ENCODE measurements around the gene TREX2. TPM values are rescaled to one million over a fixed set of nuclear protein-coding genes. Genes with fewer than 3 reads are reported as not detected.
A peak's percentile ranks its signal among the peaks of the same experiment; 100 is the strongest.

TREX2 gene
- polyA plus RNA-seq, 4 donors, result 0.45 to 0.81 (median 0.47) TPM; not detected in 1

GRCh38 chrX:153474266-153474665 lies 28.4 kb upstream of the TREX2 start:
- 77 to 84% (median 78%) methylated on average over 8 to 10 of the region's 10 CpGs for WGBS, 3 donors
- Histone ChIP-seq H3K27ac (ENCODE audit: low read depth in 1 of 3, low read length in 2 of 3) (no peak overlapping the region), H3K36me3 (ENCODE audit: control insufficient read depth in 3 of 3, insufficient read depth in 2 of 3, low read depth in 1 of 3, low read length in 3 of 3) (no peaks in the 10 kb centered on the region), H3K9me3 (ENCODE audit: control insufficient read depth in 2 of 2, insufficient read depth in 1 of 2, low read depth in 1 of 2, low read length in 1 of 2) (no peaks in the 10 kb centered on the region), H3K27me3 (ENCODE audit: control insufficient read depth in 3 of 3, insufficient read depth in 3 of 3, low read length in 3 of 3) (no peaks in the 10 kb centered on the region), H3K4me3 (ENCODE audit: low read depth in 1 of 3, low read length in 3 of 3) (no peak overlapping the region), H3K4me1 (ENCODE audit: control insufficient read depth in 3 of 3, insufficient read depth in 2 of 3, low read depth in 1 of 3, low read length in 2 of 3) (peaks cover 0 to 19% (median 3%) of the 10 kb centered on the region in 3 donors)
- DNase-seq (no peak), FAIRE-seq (no peak)

- Histone ChIP-seq H3K27me3 (ENCODE audit: control insufficient read depth in 3 of 3, insufficient read depth in 3 of 3, low read length in 3 of 3) (no peaks in the 10 kb centered on the region), H3K9me3 (ENCODE audit: control insufficient read depth in 2 of 2, insufficient read depth in 1 of 2, low read depth in 1 of 2, low read length in 1 of 2) (no peaks in the 10 kb centered on the region), H3K4me3 (ENCODE audit: low read depth in 1 of 3, low read length in 3 of 3) (no peak overlapping the region), H3K4me1 (ENCODE audit: control insufficient read depth in 3 of 3, insufficient read depth in 2 of 3, low read depth in 1 of 3, low read length in 2 of 3) (peaks cover 0 to 19% (median 3%) of the 10 kb centered on the region in 3 donors), H3K36me3 (ENCODE audit: control insufficient read depth in 3 of 3, insufficient read depth in 2 of 3, low read depth in 1 of 3, low read length in 3 of 3) (peaks cover 0 to 7% (median 0%) of the 10 kb centered on the region in 3 donors), H3K27ac (ENCODE audit: low read depth in 1 of 3, low read length in 2 of 3) (no peak overlapping the region)
- DNase-seq, result no peak
- WGBS, 3 donors, result 89 to 93% (median 91%) methylated on average over 7 to 10 of the region's 10 CpGs
- FAIRE-seq, result no peak
These were observed 27.3 kb upstream of the TREX2 start for GRCh38 chrX:153473126-153473525.

- Histone ChIP-seq H3K4me3 (ENCODE audit: low read depth in 1 of 3, low read length in 3 of 3) (no peak overlapping the region), H3K27me3 (ENCODE audit: control insufficient read depth in 3 of 3, insufficient read depth in 3 of 3, low read length in 3 of 3) (no peaks in the 10 kb centered on the region), H3K27ac (ENCODE audit: low read depth in 1 of 3, low read length in 2 of 3) (peak overlapping the region in 1 of 3 donors; percentile 17), H3K4me1 (ENCODE audit: control insufficient read depth in 3 of 3, insufficient read depth in 2 of 3, low read depth in 1 of 3, low read length in 2 of 3) (peaks cover 0 to 16% (median 3%) of the 10 kb centered on the region in 3 donors), H3K9me3 (ENCODE audit: control insufficient read depth in 2 of 2, insufficient read depth in 1 of 2, low read depth in 1 of 2, low read length in 1 of 2) (no peaks in the 10 kb centered on the region), H3K36me3 (ENCODE audit: control insufficient read depth in 3 of 3, insufficient read depth in 2 of 3, low read depth in 1 of 3, low read length in 3 of 3) (peaks cover 0 to 18% (median 0%) of the 10 kb centered on the region in 3 donors)
- WGBS, 3 donors, result 63 to 76% (median 71%) methylated on average over 11 of the region's 11 CpGs
- FAIRE-seq (no peak), DNase-seq (no peak)
These were observed 25.9 kb upstream of the TREX2 start for GRCh38 chrX:153471663-153472280.

DNA sequence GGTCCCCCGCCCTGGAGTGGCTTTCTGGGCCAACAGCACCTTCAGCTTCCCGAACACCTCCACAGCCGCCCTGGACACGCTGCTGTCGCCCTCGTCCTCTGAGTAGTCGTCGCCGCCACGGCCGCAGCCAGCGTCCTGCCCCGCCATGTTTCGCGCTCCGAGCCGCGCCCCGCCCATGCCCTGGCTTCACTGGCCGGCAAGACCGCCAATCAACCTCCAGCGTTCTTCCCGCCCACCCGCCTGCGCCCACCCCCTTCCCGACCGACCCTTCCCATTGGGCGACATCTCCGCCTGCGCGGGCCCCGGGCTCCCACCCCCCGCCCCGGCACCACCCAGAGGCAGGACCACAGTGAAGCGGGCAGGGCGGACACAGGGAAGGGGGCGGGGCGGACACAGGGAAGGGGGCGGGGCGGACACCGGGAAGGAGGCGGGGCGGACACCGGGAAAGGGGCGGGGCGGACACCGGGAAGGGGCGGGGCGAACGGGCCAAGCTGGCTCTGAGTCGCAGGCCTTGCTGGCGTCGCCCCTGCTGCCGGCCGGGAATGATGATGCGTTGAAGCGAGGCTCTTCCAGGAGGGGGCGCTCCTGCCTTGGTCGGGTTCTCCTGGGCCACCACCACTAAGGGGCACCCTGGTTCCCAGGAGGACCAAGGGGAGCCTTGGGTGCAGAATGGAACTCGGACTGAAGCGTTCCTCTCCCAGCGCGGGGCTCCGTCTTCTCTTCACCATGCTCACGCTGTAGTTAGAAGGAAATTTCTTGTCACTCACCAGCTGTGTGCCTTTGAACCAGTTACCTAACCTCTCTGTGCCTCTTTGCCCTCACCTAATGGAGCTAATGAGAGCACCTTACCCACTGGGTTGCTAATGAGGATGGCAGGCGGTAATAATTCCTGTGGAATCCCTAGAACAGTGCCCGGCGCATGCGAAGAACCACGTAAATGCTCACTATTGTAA lies 24.8 kb upstream of the TREX2 start, which contains the start of gene HAUS7:
HAUS7 (minus strand) TSS at position 166 of the 953 bp plus-strand sequence; CDS start at position 147, 19 bp downstream.
- 9 to 41% (median 21%) methylated on average over 26 to 70 of the region's 70 CpGs for WGBS, 3 donors
- H3K27me3 ChIP-seq (ENCODE audit: control insufficient read depth in 3 of 3, insufficient read depth in 3 of 3, low read length in 3 of 3), result no peaks in the 10 kb centered on the region
- H3K4me1 ChIP-seq (ENCODE audit: control insufficient read depth in 3 of 3, insufficient read depth in 2 of 3, low read depth in 1 of 3, low read length in 2 of 3), result peaks cover 0 to 16% (median 3%) of the 10 kb centered on the region in 3 donors
- FAIRE-seq, result no peak
- H3K9me3 ChIP-seq (ENCODE audit: control insufficient read depth in 2 of 2, insufficient read depth in 1 of 2, low read depth in 1 of 2, low read length in 1 of 2), result no peaks in the 10 kb centered on the region
- H3K27ac ChIP-seq (ENCODE audit: low read depth in 1 of 3, low read length in 2 of 3), result peak within 1 kb of the TSS in 2 of 3 donors; percentile 58 to 85
- peaks cover 0 to 18% (median 0%) of the 10 kb centered on the region in 3 donors for H3K36me3 ChIP-seq (ENCODE audit: control insufficient read depth in 3 of 3, insufficient read depth in 2 of 3, low read depth in 1 of 3, low read length in 3 of 3)
- peak; percentile 88 to 90 for DNase-seq
- H3K4me3 ChIP-seq (ENCODE audit: low read depth in 1 of 3, low read length in 3 of 3), result peak within 1 kb of the TSS; percentile 50 to 60 (median 51)

DNA sequence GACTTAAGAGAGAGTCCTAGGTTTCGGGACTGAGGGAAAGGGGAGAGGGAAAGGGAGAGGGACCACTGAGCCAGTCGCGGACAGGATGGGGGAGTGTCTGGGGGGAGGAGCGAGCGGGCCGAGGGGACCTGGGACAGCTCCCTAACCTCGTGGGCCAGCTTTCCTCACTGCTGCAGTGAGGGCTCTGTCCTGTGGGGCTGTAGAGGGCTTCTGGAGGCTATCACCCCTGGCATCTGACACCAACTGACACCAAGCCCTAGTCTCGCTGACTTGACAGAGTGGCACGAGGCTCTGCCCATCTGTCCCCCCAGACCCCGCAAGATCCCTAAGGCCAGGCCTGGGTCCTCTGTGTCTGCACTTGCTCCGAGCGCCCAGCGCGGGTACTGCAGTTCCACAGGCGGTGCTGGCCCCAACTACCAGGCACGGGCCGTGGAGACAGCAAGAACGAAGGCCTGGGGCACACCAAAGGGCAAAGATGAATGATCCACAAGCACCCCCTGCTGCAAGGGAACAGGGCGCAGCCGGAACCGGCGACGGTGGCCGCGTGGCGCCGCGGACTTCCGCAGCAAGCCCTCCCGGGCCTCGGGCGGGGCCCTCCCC lies 24.1 kb upstream of the TREX2 start:
- DNase-seq, result peak in 1 of 2 donors; percentile 37
- peaks cover 0 to 23% (median 0%) of the 10 kb centered on the region in 3 donors for H3K36me3 ChIP-seq (ENCODE audit: control insufficient read depth in 3 of 3, insufficient read depth in 2 of 3, low read depth in 1 of 3, low read length in 3 of 3)
- H3K4me1 ChIP-seq (ENCODE audit: control insufficient read depth in 3 of 3, insufficient read depth in 2 of 3, low read depth in 1 of 3, low read length in 2 of 3), result peaks cover 0 to 12% (median 3%) of the 10 kb centered on the region in 3 donors
- no peaks in the 10 kb centered on the region for H3K27me3 ChIP-seq (ENCODE audit: control insufficient read depth in 3 of 3, insufficient read depth in 3 of 3, low read length in 3 of 3)
- H3K4me3 ChIP-seq (ENCODE audit: low read depth in 1 of 3, low read length in 3 of 3), result peak overlapping the region; percentile 50 to 60 (median 51)
- H3K27ac ChIP-seq (ENCODE audit: low read depth in 1 of 3, low read length in 2 of 3), result peak overlapping the region in 2 of 3 donors; percentile 28 to 85
- no peak for FAIRE-seq
- H3K9me3 ChIP-seq (ENCODE audit: control insufficient read depth in 2 of 2, insufficient read depth in 1 of 2, low read depth in 1 of 2, low read length in 1 of 2), result no peaks in the 10 kb centered on the region
- WGBS, 3 donors, result 1 to 26% (median 3%) methylated on average over 7 to 32 of the region's 32 CpGs

DNA sequence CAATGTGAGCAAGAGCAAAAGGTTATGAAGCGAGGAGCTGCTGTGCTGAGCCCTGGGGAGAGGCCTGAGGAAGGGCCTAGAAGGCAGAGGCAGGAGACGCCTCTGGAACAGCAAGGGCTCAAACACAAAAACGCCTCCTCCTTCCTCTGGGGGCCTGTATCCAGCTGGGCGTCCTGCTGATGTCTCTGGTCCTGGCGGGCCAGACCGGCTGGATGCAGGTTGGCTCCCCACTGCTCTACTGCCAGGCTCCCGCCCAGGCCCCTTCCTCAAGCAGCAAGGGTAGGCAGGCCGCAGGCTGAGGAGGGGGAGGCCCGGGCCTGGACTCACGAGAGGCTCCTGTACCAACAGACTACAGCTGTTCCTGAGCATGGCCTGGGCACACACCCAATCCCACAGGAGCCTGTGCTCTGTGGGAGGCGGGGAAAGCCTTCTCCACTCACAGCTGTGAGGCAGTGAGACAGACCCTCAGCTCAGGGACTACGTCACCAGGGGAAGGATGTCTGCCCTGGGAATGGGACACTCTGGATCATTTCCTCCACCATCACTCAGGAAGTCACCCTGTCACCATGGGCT lies 22.2 kb upstream of the TREX2 start:
- peak overlapping the region in 1 of 3 donors; percentile 23 for H3K27ac ChIP-seq (ENCODE audit: low read depth in 1 of 3, low read length in 2 of 3)
- WGBS, 3 donors, result 76 to 100% (median 77%) methylated on average over 1 to 12 of the region's 12 CpGs
- peaks cover 0 to 6% (median 0%) of the 10 kb centered on the region in 3 donors for H3K4me1 ChIP-seq (ENCODE audit: control insufficient read depth in 3 of 3, insufficient read depth in 2 of 3, low read depth in 1 of 3, low read length in 2 of 3)
- no peaks in the 10 kb centered on the region for H3K9me3 ChIP-seq (ENCODE audit: control insufficient read depth in 2 of 2, insufficient read depth in 1 of 2, low read depth in 1 of 2, low read length in 1 of 2)
- H3K27me3 ChIP-seq (ENCODE audit: control insufficient read depth in 3 of 3, insufficient read depth in 3 of 3, low read length in 3 of 3), result no peaks in the 10 kb centered on the region
- no peak for FAIRE-seq
- peaks cover 0 to 31% (median 0%) of the 10 kb centered on the region in 3 donors for H3K36me3 ChIP-seq (ENCODE audit: control insufficient read depth in 3 of 3, insufficient read depth in 2 of 3, low read depth in 1 of 3, low read length in 3 of 3)
- no peak for DNase-seq
- no peak overlapping the region for H3K4me3 ChIP-seq (ENCODE audit: low read depth in 1 of 3, low read length in 3 of 3)

- DNase-seq, result no peak
- Histone ChIP-seq H3K4me3 (ENCODE audit: low read depth in 1 of 3, low read length in 3 of 3) (no peak overlapping the region), H3K4me1 (ENCODE audit: control insufficient read depth in 3 of 3, insufficient read depth in 2 of 3, low read depth in 1 of 3, low read length in 2 of 3) (no peaks in the 10 kb centered on the region), H3K36me3 (ENCODE audit: control insufficient read depth in 3 of 3, insufficient read depth in 2 of 3, low read depth in 1 of 3, low read length in 3 of 3) (peaks cover 0 to 46% (median 0%) of the 10 kb centered on the region in 3 donors), H3K27ac (ENCODE audit: low read depth in 1 of 3, low read length in 2 of 3) (no peak overlapping the region), H3K9me3 (ENCODE audit: control insufficient read depth in 2 of 2, insufficient read depth in 1 of 2, low read depth in 1 of 2, low read length in 1 of 2) (no peaks in the 10 kb centered on the region), H3K27me3 (ENCODE audit: control insufficient read depth in 3 of 3, insufficient read depth in 3 of 3, low read length in 3 of 3) (no peaks in the 10 kb centered on the region)
- FAIRE-seq, result no peak
- 87 to 90% (median 88%) methylated on average over 17 to 19 of the region's 19 CpGs for WGBS, 3 donors
These were observed 20.0 kb upstream of the TREX2 start for GRCh38 chrX:153465691-153466380.
